ENCODE results near the gene GTF2H4.
"Not testable (repeated sequence)": the region's sequence is repeated elsewhere in the genome, so short reads cannot be mapped to it uniquely, and the experiment has no call there.

The GTF2H4 gene

GRCh38 chr6:30926644-30927043 lies 18.6 kb downstream of the GTF2H4 start:
- no peak for DNase-seq

- not testable (repeated sequence) for DNase-seq
These were observed 19.1 kb downstream of the GTF2H4 start for GRCh38 chr6:30927080-30927479.

GRCh38 chr6:30928677-30929076 lies 20.7 kb downstream of the GTF2H4 start:
- no peak for DNase-seq

- no peak for DNase-seq
These were observed 22.5 kb downstream of the GTF2H4 start for GRCh38 chr6:30930506-30930905.

- no peak for DNase-seq
These were observed 23.3 kb downstream of the GTF2H4 start for GRCh38 chr6:30931272-30931671.

GRCh38 chr6:30931969-30932645 lies 24.1 kb downstream of the GTF2H4 start, which contains the start of gene SFTA2:
TSS of gene SFTA2 (minus strand) at chr6:30932170. CDS start at chr6:30932096, 74 bp downstream.
- DNase-seq, result no peak

GRCh38 chr6:30932665-30933365 lies 24.8 kb downstream of the GTF2H4 start:
- DNase-seq, result no peak

- DNase-seq, result no peak
These were observed 27.0 kb downstream of the GTF2H4 start for GRCh38 chr6:30935018-30935417.

- no peak for DNase-seq
These were observed 29.3 kb downstream of the GTF2H4 start for GRCh38 chr6:30937265-30937664.

- no peak for DNase-seq
These were observed 30.7 kb downstream of the GTF2H4 start for GRCh38 chr6:30938730-30939129.

GRCh38 chr6:30939473-30939872 lies 31.5 kb downstream of the GTF2H4 start:
- no peak for DNase-seq

- DNase-seq, result no peak
These were observed 32.5 kb downstream of the GTF2H4 start, which contains the start of gene MUCL3 for GRCh38 chr6:30940361-30940986. TSS of gene MUCL3 (plus strand) at chr6:30940973. CDS start at chr6:30941000, 27 bp downstream.

GRCh38 chr6:30942338-30943060 lies 34.5 kb downstream of the GTF2H4 start:
- DNase-seq, result no peak

GRCh38 chr6:30944051-30944450 lies 36.0 kb downstream of the GTF2H4 start:
- DNase-seq, result no peak

GRCh38 chr6:30945281-30945680 lies 37.3 kb downstream of the GTF2H4 start:
- DNase-seq, result no peak

GRCh38 chr6:30947231-30947630 lies 39.2 kb downstream of the GTF2H4 start:
- DNase-seq, result no peak

GRCh38 chr6:30948811-30949210 lies 40.8 kb downstream of the GTF2H4 start:
- no peak for DNase-seq

- no peak for DNase-seq
These were observed 44.0 kb downstream of the GTF2H4 start for GRCh38 chr6:30951907-30952469.

- DNase-seq, result no peak
These were observed 46.8 kb downstream of the GTF2H4 start for GRCh38 chr6:30954631-30955366.

- peak; percentile 70 for DNase-seq
These were observed 47.5 kb downstream of the GTF2H4 start for GRCh38 chr6:30955367-30956042.

GRCh38 chr6:30957716-30958115 lies 49.7 kb downstream of the GTF2H4 start:
- DNase-seq, result no peak

Data from CD4-positive, alpha-beta T cell treated with Interleukin-15 for 1 hour (primary cell).